WTC11 (cell line): Measurements from ENCODE around the gene RIOK2. TPM values are rescaled to one million over a fixed set of nuclear protein-coding genes. Genes with fewer than 3 reads are reported as not detected.

ENCODE experiments used
- ATAC-seq: fragments of 200-7000 bp; cut with Tn5 transposase; 2 replicates; pipeline ENCODE4 v1.10.0; 2021; ENCODE audit warnings: mild to moderate bottlenecking, moderate library complexity
- CTCF ChIA-PET: fragments of 300-600 bp; sonication (Branson Sonifier 250); formaldehyde crosslinking; loops from one replicate; lab custom pipeline; 2021; ENCODE audit warnings: antibody characterized with exemption; lab: Charles Lee
- POLR2A ChIA-PET: fragments of 350-600 bp; sonication (Branson Sonifier 250); formaldehyde crosslinking; loops from one replicate; lab custom pipeline; 2021; ENCODE audit warnings: antibody characterized with exemption; lab: Charles Lee
- DNase-seq: peaks from one replicate; pipeline ENCODE4 v3.0.0; 2021; ENCODE audit warnings: low spot score
- H3K27ac Mint-ChIP-seq: 2 replicates; pipeline ENCODE4 v1.8.0; 2021; ENCODE audit warnings: mixed read lengths
- H3K27me3 Mint-ChIP-seq: 2 replicates; pipeline ENCODE4 v1.8.0; 2021; ENCODE audit warnings: low read depth, mild to moderate bottlenecking, moderate library complexity, mixed read lengths
- H3K36me3 Mint-ChIP-seq: 2 replicates; pipeline ENCODE4 v1.8.0; 2021; ENCODE audit warnings: mixed read lengths
- H3K4me1 Mint-ChIP-seq: 2 replicates; pipeline ENCODE4 v1.8.0; 2022; ENCODE audit warnings: mixed read lengths
- H3K4me3 Mint-ChIP-seq: 2 replicates; pipeline ENCODE4 v1.8.0; 2021; ENCODE audit warnings: mild to moderate bottlenecking, moderate library complexity, mixed read lengths
- H3K9me3 Mint-ChIP-seq: 2 replicates; pipeline ENCODE4 v1.8.0; 2021; ENCODE audit warnings: mixed read lengths
- ATF1 ChIP-seq: sonication (generic); formaldehyde crosslinking; IDR thresholded peaks from 2 replicates; pipeline ENCODE4 v1.8.1; 2023; ENCODE audit warnings: mild to moderate bottlenecking, moderate library complexity, missing genetic modification reagents
- CREM ChIP-seq: sonication (generic); formaldehyde crosslinking; IDR thresholded peaks from 2 replicates; pipeline ENCODE4 v1.8.1; 2022; ENCODE audit warnings: mild to moderate bottlenecking, missing genetic modification reagents, moderate library complexity
- ESRRA ChIP-seq: sonication (generic); formaldehyde crosslinking; IDR thresholded peaks from 2 replicates; pipeline ENCODE4 v1.8.1; 2022; ENCODE audit warnings: mild to moderate bottlenecking, missing genetic modification reagents, borderline replicate concordance
- FOXJ3 ChIP-seq: sonication (generic); formaldehyde crosslinking; IDR thresholded peaks from 2 replicates; pipeline ENCODE4 v1.9.0; 2021; ENCODE audit warnings: missing genetic modification reagents, mild to moderate bottlenecking, borderline replicate concordance
- GABPB1 ChIP-seq: sonication (generic); formaldehyde crosslinking; IDR thresholded peaks from 2 replicates; pipeline ENCODE4 v1.8.1; 2023; ENCODE audit warnings: mild to moderate bottlenecking, missing genetic modification reagents
- GRHL2 ChIP-seq: fragments of 250-450 bp; sonication (Bioruptor Pico); IDR thresholded peaks from 2 replicates; pipeline ENCODE4 v1.8.0; 2022; ENCODE audit warnings: mild to moderate bottlenecking, moderate library complexity; ENCODE audit not compliant: insufficient replicate concordance, severe bottlenecking
- IRF2 ChIP-seq: sonication (generic); formaldehyde crosslinking; IDR thresholded peaks from 2 replicates; pipeline ENCODE4 v1.8.0; 2022; ENCODE audit warnings: low read depth, missing genetic modification reagents, borderline replicate concordance
- KAT7 ChIP-seq: sonication (generic); formaldehyde crosslinking; IDR thresholded peaks from 2 replicates; pipeline ENCODE4 v1.8.1; 2023; ENCODE audit warnings: missing genetic modification reagents, mild to moderate bottlenecking, borderline replicate concordance
- MYBL2 ChIP-seq: sonication (generic); formaldehyde crosslinking; IDR thresholded peaks from 2 replicates; pipeline ENCODE4 v1.8.1; 2023; ENCODE audit warnings: mild to moderate bottlenecking, moderate library complexity, missing genetic modification reagents
- NFE2L1 ChIP-seq: sonication (generic); formaldehyde crosslinking; IDR thresholded peaks from 2 replicates; pipeline ENCODE4 v1.8.1; 2023; ENCODE audit warnings: missing genetic modification reagents
- NFYB ChIP-seq: sonication (generic); formaldehyde crosslinking; conservative IDR thresholded peaks from 2 replicates; pipeline ENCODE4 v1.8.0; 2022; ENCODE audit warnings: low read depth, missing genetic modification reagents
- NR3C1 ChIP-seq: sonication (generic); formaldehyde crosslinking; conservative IDR thresholded peaks from 2 replicates; pipeline ENCODE4 v1.8.1; 2023; ENCODE audit warnings: low read depth, mild to moderate bottlenecking, missing genetic modification reagents
- OVOL2 ChIP-seq: fragments of 250-450 bp; sonication (Bioruptor Pico); IDR thresholded peaks from 2 replicates; pipeline ENCODE4 v1.9.0; 2021; ENCODE audit warnings: mild to moderate bottlenecking, borderline replicate concordance
- RORB ChIP-seq: fragments of 250-450 bp; sonication (Bioruptor Pico); IDR thresholded peaks from 2 replicates; pipeline ENCODE4 v1.9.0; 2021; ENCODE audit warnings: mild to moderate bottlenecking
- SP1 ChIP-seq: sonication (generic); formaldehyde crosslinking; conservative IDR thresholded peaks from 2 replicates; pipeline ENCODE4 v1.8.1; 2022; ENCODE audit warnings: missing genetic modification reagents
- TP53 ChIP-seq: sonication (generic); formaldehyde crosslinking; IDR thresholded peaks from 2 replicates; pipeline ENCODE4 v1.8.1; 2023; ENCODE audit warnings: mild to moderate bottlenecking, missing genetic modification reagents
- USF2 ChIP-seq: sonication (generic); formaldehyde crosslinking; IDR thresholded peaks from 2 replicates; pipeline ENCODE4 v1.8.1; 2023; ENCODE audit warnings: mild to moderate bottlenecking, missing genetic modification reagents, moderate library complexity
- ZNF138 ChIP-seq: sonication (generic); formaldehyde crosslinking; conservative IDR thresholded peaks from 2 replicates; pipeline ENCODE4 v1.8.1; 2022; ENCODE audit warnings: mild to moderate bottlenecking, moderate library complexity, missing genetic modification reagents
- ZNF219 ChIP-seq: sonication (generic); formaldehyde crosslinking; IDR thresholded peaks from 2 replicates; pipeline ENCODE4 v1.8.0; 2023; ENCODE audit warnings: missing genetic modification reagents, mild to moderate bottlenecking, borderline replicate concordance
- ZNF263 ChIP-seq: sonication (generic); formaldehyde crosslinking; IDR thresholded peaks from 2 replicates; pipeline ENCODE4 v1.8.1; 2022; ENCODE audit warnings: low read depth, mild to moderate bottlenecking, moderate library complexity, missing genetic modification reagents
- ZNF425 ChIP-seq: fragments of 250-450 bp; sonication (Bioruptor Pico); conservative IDR thresholded peaks from 2 replicates; pipeline ENCODE4 v1.9.0; 2021; ENCODE audit warnings: mild to moderate bottlenecking
- ZNF532 ChIP-seq: fragments of 250-450 bp; sonication (Bioruptor Pico); IDR thresholded peaks from 2 replicates; pipeline ENCODE4 v1.9.0; 2021; ENCODE audit warnings: mild to moderate bottlenecking, borderline replicate concordance
- ZSCAN18 ChIP-seq: fragments of 250-450 bp; sonication (Bioruptor Pico); IDR thresholded peaks from 2 replicates; pipeline ENCODE4 v2.1.2; 2022; ENCODE audit warnings: mild to moderate bottlenecking, moderate library complexity
- total RNA-seq: library from RNA; stranded (reverse); gene quantifications from 3 replicates; pipeline ENCODE4 v1.2.3, GENCODE V29; 2021
- TF ChIP-seq, protein P1 (sequence below): sonication (generic); formaldehyde crosslinking; IDR thresholded peaks from 2 replicates; pipeline ENCODE4 v1.8.1; 2023; ENCODE audit warnings: mild to moderate bottlenecking, missing genetic modification reagents, moderate library complexity

RIOK2 gene
- total RNA-seq, 1 experiment from 2014 or later, result 35.2 TPM

DNA sequence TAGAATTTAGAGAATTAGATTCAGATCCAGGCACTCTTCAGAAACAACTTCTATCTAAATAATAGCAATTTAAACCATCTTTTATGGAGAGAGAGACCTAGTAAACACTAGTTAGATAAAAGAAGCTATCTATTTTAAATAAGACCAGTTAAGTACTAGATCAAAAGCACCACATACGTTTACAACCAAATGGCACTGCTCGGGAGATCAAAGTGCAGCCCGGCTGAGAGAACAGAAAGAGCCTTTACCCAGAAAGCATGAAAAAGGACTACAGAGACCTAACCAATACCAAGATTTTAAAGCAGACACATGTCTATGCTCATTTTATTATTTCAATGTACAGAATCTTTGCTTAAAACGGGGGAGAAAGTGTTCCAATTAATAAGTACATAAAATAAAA, 71.4 kb downstream of the RIOK2 start:
- Mint-ChIP-seq H3K4me3 (no peak overlapping the region), H3K4me1 (peaks cover 26% of the 10 kb centered on the region), H3K27ac (no peak overlapping the region)

DNA sequence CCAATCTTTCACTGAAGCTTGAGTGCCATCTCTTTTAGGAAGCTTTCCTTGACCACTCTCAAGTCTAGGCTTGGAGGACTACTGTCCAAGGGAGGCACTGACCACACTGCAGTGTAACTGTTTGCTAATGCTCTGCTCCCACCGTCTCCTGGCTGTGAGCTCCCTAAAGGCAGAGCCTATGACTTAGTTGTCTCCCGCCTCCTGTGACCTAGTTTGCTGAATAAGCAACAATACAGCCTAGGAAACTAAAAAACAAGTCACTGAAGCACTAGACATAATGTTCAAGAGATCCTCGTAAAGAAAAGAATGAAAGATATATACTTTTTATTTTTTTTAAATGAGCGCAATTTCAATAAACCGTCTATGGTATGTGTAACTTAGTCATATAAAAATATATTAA, 72.0 kb downstream of the RIOK2 start:
- no peak for DNase-seq
- POLR2A ChIA-PET, result no interaction called here
- Mint-ChIP-seq H3K27ac (no peak overlapping the region), H3K4me1 (peaks cover 25% of the 10 kb centered on the region), H3K27me3 (no peaks in the 10 kb centered on the region), H3K36me3 (no peaks in the 10 kb centered on the region), H3K4me3 (no peak overlapping the region), H3K9me3 (no peaks in the 10 kb centered on the region)
- no peak for ATAC-seq
- CTCF ChIA-PET, result interaction anchor here (1.0 to 1.2 kb wide), 2 partner anchors 31 to 67 kb away, joined by 3 read pairs; partner anchors contain the start of gene LIX1
- TF ChIP-seq GABPB1 (CRISPR knock-in tag) (no peak), GRHL2 (CRISPR knock-in tag) (no peak), CREM (no peak), ZNF263 (no peak), FOXJ3 (CRISPR knock-in tag) (no peak), ZSCAN18 (CRISPR knock-in tag) (no peak), RORB (CRISPR knock-in tag) (no peak)
- TF ChIP-seq, protein P1, sequence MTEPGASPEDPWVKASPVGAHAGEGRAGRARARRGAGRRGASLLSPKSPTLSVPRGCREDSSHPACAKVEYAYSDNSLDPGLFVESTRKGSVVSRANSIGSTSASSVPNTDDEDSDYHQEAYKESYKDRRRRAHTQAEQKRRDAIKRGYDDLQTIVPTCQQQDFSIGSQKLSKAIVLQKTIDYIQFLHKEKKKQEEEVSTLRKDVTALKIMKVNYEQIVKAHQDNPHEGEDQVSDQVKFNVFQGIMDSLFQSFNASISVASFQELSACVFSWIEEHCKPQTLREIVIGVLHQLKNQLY, result no peak

More for the DNA sequence above, 71.4 kb downstream of the RIOK2 start:
- CTCF ChIA-PET, result interaction anchor here (1.0 to 1.2 kb wide), 2 partner anchors 31 to 68 kb away, joined by 3 read pairs; partner anchors contain the start of gene LIX1
- POLR2A ChIA-PET, result no interaction called here
- Mint-ChIP-seq H3K9me3 (no peaks in the 10 kb centered on the region), H3K27me3 (no peaks in the 10 kb centered on the region), H3K36me3 (no peaks in the 10 kb centered on the region)
- no peak for TF ChIP-seq NR3C1 (CRISPR knock-in tag)
- TF ChIP-seq FOXJ3 (CRISPR knock-in tag), result no peak
- no peak for TF ChIP-seq ESRRA (CRISPR knock-in tag)
- no peak for TF ChIP-seq IRF2 (CRISPR knock-in tag)
- no peak for TF ChIP-seq SP1 (CRISPR knock-in tag)
- TF ChIP-seq TP53 (CRISPR knock-in tag), result no peak
- TF ChIP-seq KAT7 (CRISPR knock-in tag), result no peak
- no peak for TF ChIP-seq USF2 (CRISPR knock-in tag)
- TF ChIP-seq ZNF425 (CRISPR knock-in tag), result no peak
- TF ChIP-seq ATF1 (CRISPR knock-in tag), result no peak
- no peak for TF ChIP-seq ZNF219
- no peak for TF ChIP-seq CREM
- TF ChIP-seq MYBL2 (CRISPR knock-in tag), result no peak
- TF ChIP-seq OVOL2 (CRISPR knock-in tag), result no peak
- TF ChIP-seq NFE2L1, result no peak
- TF ChIP-seq ZNF138 (CRISPR knock-in tag), result no peak
- TF ChIP-seq NFYB (CRISPR knock-in tag), result no peak
- TF ChIP-seq ZNF532 (CRISPR knock-in tag), result no peak
- no peak for DNase-seq
- no peak for ATAC-seq
